Heart left ventricle (tissue), 13 donors: ENCODE measurements around the gene IRAK4.

Experiments
- CTCF ChIP-seq, 12 donors: fragments of 200-600 bp; sonication (generic) in 4 of 12; IDR thresholded peaks; one replicate each; pipeline versions ENCODE4 v1.5.0 to v1.8.0; 2018 to 2022; ENCODE audit warnings: antibody characterized with exemption in 12 of 12, mild to moderate bottlenecking in 5 of 12
- POLR2A ChIP-seq, 2 donors: fragments of 450-650 bp; IDR thresholded peaks; one replicate each; pipeline ENCODE4 v1.6.1; 2017; ENCODE audit warnings: antibody characterized with exemption in 2 of 2, mild to moderate bottlenecking in 2 of 2, moderate library complexity in 2 of 2
- donor health status: ischemic (EF 13 %, LVEDD 7.1; RV severe dilation, severe dysfunction).
- donor health status: DM: no; HTN: yes; CAD: no.
- donor health status: DM: no; HTN: no; CAD: no.
- donor health status: ischemic (EF 25% LVEDD 6.9; RV normal size, moderate dysfunction).
- donor health status: ischemic (EF 25% LVEDD 5.7; RV mildly dilated, moderate dysfunction).
- donor health status: ischemic (EF 35%, LVEDD 5.7; RV mildly dilated, moderate dysfunction).
- donor health status: nonischemic (EF 11% LVEDD 7.7; RV severe dilation, severe dysfunction).
- donor health status: DM: yes; HTN: yes; CAD: no.
- donor health status: PGD.
- donor health status: ischemic (EF 29% LVEDD 5.4; RV normal size, mild dysfunction).
- donor health status: nonischemic (EF 23%, LVEDD 6.1; RV moderate dilation, normal function).

DNA sequence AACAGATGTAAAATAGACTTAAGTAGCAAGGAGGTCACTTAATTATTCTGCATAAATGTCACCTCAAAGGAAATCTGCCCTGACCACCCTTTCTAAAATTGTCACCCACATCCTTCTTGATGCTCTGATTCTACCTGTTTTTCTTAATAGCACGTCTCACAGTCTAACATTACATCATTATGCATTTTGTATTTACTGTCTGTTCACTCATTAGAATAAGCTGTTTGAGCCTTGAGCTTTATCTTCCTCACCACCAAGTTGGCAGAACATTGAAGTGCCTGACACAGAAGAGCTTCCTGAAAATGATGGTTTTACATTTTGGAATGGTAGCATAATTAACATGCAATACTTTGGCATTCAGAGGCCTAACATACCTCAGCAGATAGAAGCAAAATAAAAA lies 68.3 kb downstream of the IRAK4 start:
- TF ChIP-seq CTCF (IDR thresholded peaks at IDR 0.05) (no peak), POLR2A (IDR thresholded peaks at IDR 0.05) (no peak)
